Ascending aorta (tissue), 2 donors: Measurements from ENCODE around the gene ABR. TPM values are rescaled to one million over a fixed set of nuclear protein-coding genes. Genes with fewer than 3 reads are reported as not detected.
"Not testable (repeated sequence)": the region's sequence is repeated elsewhere in the genome, so short reads cannot be mapped to it uniquely, and the experiment has no call there.

ENCODE experiments used
- DNase-seq, 2 donors: peaks; one replicate each; pipeline ENCODE4 v3.0.0-alpha.2; 2019; ENCODE audit warnings: low spot score in 2 of 2
- H3K27ac ChIP-seq, 2 donors: fragments of 200-600 bp; sonication (generic); one replicate each; pipeline ENCODE4 v1.5.1; 2016 to 2017; ENCODE audit warnings: mild to moderate bottlenecking in 1 of 2
- H3K27me3 ChIP-seq: fragments of 200-600 bp; sonication (generic); one replicate; pipeline ENCODE4 v1.5.1; 2017
- H3K36me3 ChIP-seq, 2 donors: fragments of 200-600 bp; sonication (generic); one replicate each; pipeline ENCODE4 v1.5.1; 2016
- H3K4me1 ChIP-seq, 2 donors: fragments of 200-600 bp; sonication (generic); one replicate each; pipeline ENCODE4 v1.5.1; 2016 to 2017; ENCODE audit warnings: mild to moderate bottlenecking in 1 of 2
- H3K4me3 ChIP-seq, 2 donors: fragments of 200-600 bp; sonication (generic); one replicate each; pipeline ENCODE4 v1.5.1; 2016 to 2017; ENCODE audit warnings: mild to moderate bottlenecking in 1 of 2
- H3K9me3 ChIP-seq, 2 donors: fragments of 200-600 bp; sonication (generic); one replicate each; pipeline ENCODE4 v1.5.1; 2016
- intact Hi-C: fragments of 100-400 bp; cut with DNase I; formaldehyde crosslinking; loops from one replicate; pipeline ENCODE4 v1.15.1; 2023
- total RNA-seq: library from RNA; depleted of rRNA; stranded (reverse); fragments of >200 nt; gene quantifications from one replicate; pipeline ENCODE4 v1.1.0, GENCODE V29; 2016
- TF ChIP-seq, protein P1 (sequence below), 3 experiments: fragments of 200-600 bp in 2 of 3; fragments of 450-650 bp in 1 of 3; sonication (generic) in 2 of 3; IDR thresholded peaks; one replicate each; pipeline ENCODE4 v1.5.1; 2016 to 2019; ENCODE audit warnings: antibody characterized with exemption in 3 of 3, mild to moderate bottlenecking in 1 of 3, moderate library complexity in 1 of 3

The ABR gene
- total RNA-seq, 1 donor from 2014 or later, result 184 TPM

DNA sequence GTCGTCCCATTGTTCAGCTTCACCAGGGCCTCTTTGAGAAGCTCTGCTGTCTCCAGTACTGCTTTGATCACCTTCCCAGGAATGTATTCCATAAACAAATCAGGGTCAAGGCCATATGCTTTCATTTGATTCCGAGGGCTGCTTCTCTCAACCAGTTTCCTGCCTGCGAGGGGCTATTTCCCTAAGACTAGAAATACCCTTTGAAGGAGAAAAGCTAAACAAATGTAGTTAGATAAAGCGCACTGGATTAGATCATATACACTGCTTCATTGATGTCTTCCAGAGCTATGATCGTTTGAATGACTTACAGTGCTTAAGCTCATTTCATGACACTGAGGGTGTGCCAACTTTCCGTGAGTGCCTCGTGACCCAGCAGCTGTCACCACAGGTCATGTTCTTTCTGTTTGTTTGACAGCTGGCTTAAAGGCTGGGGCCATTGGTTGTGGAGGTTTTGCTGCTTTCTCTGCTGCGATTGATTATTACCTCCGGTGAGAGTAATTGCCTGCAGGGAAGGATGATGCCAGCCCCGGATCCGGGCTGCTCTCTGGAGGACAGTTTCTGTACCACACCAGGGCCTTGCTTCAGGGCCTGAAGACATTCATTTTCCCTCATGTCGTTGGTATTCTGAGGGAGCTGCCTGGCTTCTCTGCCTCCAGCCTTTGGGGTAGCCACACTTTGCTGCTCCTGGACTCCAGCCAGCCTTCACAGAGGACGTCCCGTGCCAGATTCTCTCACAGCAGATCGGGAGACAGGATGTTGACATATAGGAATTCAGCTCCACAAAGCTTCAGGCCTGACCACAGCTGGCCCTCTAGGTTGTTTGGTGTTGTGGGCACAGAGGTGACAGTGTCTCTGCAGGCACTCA lies 179.0 kb downstream of the ABR start:
- Histone ChIP-seq H3K36me3 (peaks cover 11 to 37% of the 10 kb centered on the region in 2 donors), H3K27ac (peak overlapping the region; percentile 84 to 89), H3K4me3 (no peak overlapping the region), H3K9me3 (no peaks in the 10 kb centered on the region), H3K27me3 (no peaks in the 10 kb centered on the region), H3K4me1 (peaks cover 41 to 68% of the 10 kb centered on the region in 2 donors)
- TF ChIP-seq, protein P1, sequence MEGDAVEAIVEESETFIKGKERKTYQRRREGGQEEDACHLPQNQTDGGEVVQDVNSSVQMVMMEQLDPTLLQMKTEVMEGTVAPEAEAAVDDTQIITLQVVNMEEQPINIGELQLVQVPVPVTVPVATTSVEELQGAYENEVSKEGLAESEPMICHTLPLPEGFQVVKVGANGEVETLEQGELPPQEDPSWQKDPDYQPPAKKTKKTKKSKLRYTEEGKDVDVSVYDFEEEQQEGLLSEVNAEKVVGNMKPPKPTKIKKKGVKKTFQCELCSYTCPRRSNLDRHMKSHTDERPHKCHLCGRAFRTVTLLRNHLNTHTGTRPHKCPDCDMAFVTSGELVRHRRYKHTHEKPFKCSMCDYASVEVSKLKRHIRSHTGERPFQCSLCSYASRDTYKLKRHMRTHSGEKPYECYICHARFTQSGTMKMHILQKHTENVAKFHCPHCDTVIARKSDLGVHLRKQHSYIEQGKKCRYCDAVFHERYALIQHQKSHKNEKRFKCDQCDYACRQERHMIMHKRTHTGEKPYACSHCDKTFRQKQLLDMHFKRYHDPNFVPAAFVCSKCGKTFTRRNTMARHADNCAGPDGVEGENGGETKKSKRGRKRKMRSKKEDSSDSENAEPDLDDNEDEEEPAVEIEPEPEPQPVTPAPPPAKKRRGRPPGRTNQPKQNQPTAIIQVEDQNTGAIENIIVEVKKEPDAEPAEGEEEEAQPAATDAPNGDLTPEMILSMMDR (IDR thresholded peaks at IDR 0.05), result no peak
- DNase-seq, result peak in 1 of 2 donors; percentile 70
- intact Hi-C loops, result loop anchor here (2.0 kb wide), 1 partner anchor 46 kb away; no protein-coding TSS in a partner anchor

DNA sequence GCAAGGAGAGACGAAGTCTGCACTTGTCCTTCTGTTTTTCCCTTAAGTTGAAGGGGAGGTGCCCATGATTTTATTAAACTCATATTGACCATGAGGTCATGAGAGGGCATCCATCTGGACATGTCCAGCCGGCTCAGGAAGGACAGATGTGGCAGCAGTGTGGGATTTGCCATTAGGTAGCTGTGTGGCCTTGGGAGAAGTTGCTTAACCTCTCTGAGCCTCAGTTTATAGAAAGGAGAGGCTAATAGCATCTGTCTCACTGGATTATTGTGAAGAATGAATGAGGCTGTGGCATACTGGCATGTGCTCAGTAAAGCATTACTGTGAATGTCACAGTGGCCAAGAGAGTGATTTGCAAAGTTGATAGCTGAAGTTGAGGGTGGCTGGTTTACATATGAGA lies 181.7 kb downstream of the ABR start:
- TF ChIP-seq, protein P1 (IDR thresholded peaks at IDR 0.05), result no peak
- intact Hi-C loops, result loop anchor here (5.0 kb wide), 1 partner anchor 206 kb away; no protein-coding TSS in a partner anchor

DNA sequence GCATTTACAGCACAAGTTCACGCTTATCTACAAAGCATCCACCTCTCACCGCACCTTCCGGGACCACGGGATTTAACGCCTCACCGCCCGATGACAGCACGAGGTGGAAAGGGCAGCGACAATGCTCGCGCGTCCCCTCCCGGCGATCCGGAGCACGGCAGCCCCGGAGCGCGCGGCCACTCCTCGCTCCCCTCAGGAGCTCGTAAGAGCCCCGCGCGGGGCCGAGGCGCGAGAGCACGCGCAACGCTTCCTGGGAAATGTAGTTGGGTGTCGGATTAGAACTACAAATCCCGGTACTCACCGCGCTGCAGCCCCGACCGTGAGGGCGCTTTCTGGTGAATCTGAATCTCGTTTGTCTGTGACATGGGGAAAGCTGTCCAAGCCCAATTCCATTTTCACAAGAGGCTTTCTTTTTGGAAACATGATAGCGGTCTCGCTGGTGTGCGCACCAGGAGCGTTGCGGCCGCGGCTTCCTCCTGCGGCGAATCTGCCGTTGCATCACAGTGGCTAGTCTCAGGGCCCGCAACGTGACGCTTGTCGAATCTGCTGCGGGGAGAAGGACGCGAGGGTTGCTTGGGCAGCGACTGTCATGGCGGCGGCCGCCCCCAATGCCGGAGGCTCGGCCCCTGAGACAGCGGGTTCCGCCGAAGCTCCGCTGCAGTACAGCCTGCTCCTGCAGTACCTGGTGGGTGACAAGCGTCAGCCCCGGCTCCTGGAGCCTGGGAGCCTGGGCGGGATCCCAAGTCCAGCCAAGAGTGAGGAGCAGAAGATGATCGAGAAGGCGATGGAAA lies 183.0 kb downstream of the ABR start, which contains the start of gene TIMM22:
TSS of gene TIMM22 (plus strand) at position 576 of the 791 bp plus-strand sequence. CDS start at position 590, 14 bp downstream.
- peak; percentile 73 to 95 for DNase-seq
- intact Hi-C loops, result loop anchor here (5.0 kb wide), 1 partner anchor 204 kb away; no protein-coding TSS in a partner anchor

More for the DNA sequence above, 181.7 kb downstream of the ABR start:
- Histone ChIP-seq H3K27me3 (no peaks in the 10 kb centered on the region), H3K27ac (no peak overlapping the region), H3K4me3 (peak overlapping the region; percentile 83 to 86), H3K9me3 (no peaks in the 10 kb centered on the region), H3K4me1 (peaks cover 28 to 42% of the 10 kb centered on the region in 2 donors), H3K36me3 (peaks cover 7 to 23% of the 10 kb centered on the region in 2 donors)
- no peak for DNase-seq

DNA sequence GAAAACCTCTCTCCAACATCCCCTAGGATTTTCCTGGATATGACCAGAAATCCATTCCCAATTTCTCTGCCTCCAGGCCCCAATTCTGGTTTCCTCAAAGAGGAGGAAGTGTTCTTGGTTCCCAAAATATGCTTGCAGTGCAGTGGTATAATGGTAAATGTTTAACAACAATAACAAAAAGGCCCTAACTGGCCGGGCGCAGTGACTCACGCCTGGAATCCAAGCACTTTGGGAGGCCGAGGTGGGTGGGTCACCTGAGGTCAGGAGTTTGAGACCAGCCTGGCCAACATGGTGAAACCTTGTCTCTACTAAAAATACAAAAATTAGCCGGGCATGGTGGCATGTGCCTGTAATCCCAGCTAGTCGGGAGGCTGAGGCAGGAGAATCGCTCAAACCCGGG lies 184.5 kb downstream of the ABR start:
- not testable (repeated sequence) for H3K4me3 ChIP-seq, H3K9me3 ChIP-seq, DNase-seq, H3K27ac ChIP-seq, H3K27me3 ChIP-seq, H3K36me3 ChIP-seq
- peaks cover 8 to 16% of the 10 kb centered on the region in 2 donors for H3K4me1 ChIP-seq
- intact Hi-C loops, result loop anchor here (5.0 kb wide), 1 partner anchor 203 kb away; no protein-coding TSS in a partner anchor

More for the DNA sequence above, 183.0 kb downstream of the ABR start, which contains the start of gene TIMM22:
- Histone ChIP-seq H3K9me3 (no peaks in the 10 kb centered on the region), H3K4me1 (peaks cover 19 to 30% of the 10 kb centered on the region in 2 donors), H3K36me3 (peaks cover 7 to 16% of the 10 kb centered on the region in 2 donors), H3K27me3 (no peaks in the 10 kb centered on the region), H3K4me3 (peak within 1 kb of the TSS; percentile 83 to 86), H3K27ac (peak within 1 kb of the TSS; percentile 68 to 79)
- TF ChIP-seq, protein P1 (IDR thresholded peaks at IDR 0.05), result peak; percentile 94 to 98 (median 98)

DNA sequence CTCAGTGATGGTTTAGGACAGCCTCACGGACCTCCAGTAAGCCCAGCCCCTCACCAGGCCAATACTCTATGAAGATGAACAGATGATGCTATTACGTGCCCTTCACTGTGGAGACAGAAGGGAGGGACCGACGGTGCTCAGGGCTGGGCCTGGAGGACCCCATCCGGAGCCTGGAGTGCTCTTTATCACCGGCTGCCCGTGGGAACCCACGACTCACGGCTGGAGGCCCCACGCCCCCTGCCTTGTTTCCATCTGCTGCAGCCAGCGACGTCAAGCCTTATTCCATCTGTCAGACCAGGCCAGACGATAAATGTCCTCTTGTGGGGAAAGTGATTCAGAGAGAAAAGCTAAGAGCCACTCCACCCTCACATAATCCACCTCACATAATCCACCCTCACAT lies 186.8 kb downstream of the ABR start:
- no peak overlapping the region for H3K27ac ChIP-seq
- H3K36me3 ChIP-seq, result no peaks in the 10 kb centered on the region
- TF ChIP-seq, protein P1 (IDR thresholded peaks at IDR 0.05), result no peak
- no peaks in the 10 kb centered on the region for H3K9me3 ChIP-seq
- H3K27me3 ChIP-seq, result no peaks in the 10 kb centered on the region
- DNase-seq, result no peak
- intact Hi-C loops, result no loop called here
- peaks cover 4 to 10% of the 10 kb centered on the region in 2 donors for H3K4me1 ChIP-seq
- H3K4me3 ChIP-seq, result no peak overlapping the region
